GM04503 (cell line): ENCODE data around the gene CUL3.
"Not testable (repeated sequence)": the region's sequence is repeated elsewhere in the genome, so short reads cannot be mapped to it uniquely, and the experiment has no call there.

ENCODE experiments used
- DNase-seq: peaks from one replicate; pipeline ENCODE4 v3.0.0-alpha.2; 2012; ENCODE audit warnings: low read depth

Gene CUL3

DNA sequence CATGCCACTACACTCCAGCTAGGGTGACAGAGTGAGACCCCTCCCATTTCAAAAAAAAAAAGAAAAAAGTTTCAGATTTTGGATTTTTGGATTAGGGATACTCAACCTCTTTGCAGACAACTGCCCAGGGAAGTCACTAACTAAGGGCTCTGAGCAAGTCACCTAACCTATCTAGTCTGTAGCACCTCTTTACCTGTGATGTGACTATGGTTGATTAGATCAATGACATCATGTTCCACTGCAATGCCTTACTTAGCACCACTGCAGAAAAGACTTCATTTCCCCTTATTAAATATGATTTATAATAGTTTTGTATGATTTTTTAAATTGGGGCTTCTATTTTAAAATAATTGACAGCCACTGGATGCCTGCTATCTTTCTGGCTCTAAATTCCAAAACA, 41.2 kb downstream of the CUL3 start:
- no peak for DNase-seq

GRCh38 chr2:224538561-224539138, 46.5 kb downstream of the CUL3 start:
- DNase-seq = no peak

DNA sequence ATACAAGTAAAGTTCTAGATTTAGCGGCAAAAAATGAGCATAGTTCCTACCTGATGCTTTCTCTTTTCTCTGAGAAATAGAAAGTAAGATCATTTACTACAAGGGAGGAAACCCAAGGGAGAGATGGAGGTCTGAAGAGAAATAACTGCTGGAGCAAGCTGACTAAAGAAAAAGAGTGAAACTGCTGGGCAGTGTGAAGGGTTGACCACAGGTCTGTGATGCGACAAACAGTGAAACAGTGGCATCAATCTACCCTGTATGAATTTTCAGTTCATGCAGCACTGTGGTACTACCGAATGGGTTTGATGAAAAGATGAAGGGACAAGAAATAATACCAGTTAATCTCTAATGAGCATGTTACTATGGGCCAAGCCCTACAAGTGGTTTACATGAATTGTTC, 52.2 kb downstream of the CUL3 start:
- no peak for DNase-seq

- no peak for DNase-seq
Observed at GRCh38 chr2:224532441-224532840, 52.7 kb downstream of the CUL3 start.

- no peak for DNase-seq
Observed at GRCh38 chr2:224528171-224528570, 57.0 kb downstream of the CUL3 start.

DNA sequence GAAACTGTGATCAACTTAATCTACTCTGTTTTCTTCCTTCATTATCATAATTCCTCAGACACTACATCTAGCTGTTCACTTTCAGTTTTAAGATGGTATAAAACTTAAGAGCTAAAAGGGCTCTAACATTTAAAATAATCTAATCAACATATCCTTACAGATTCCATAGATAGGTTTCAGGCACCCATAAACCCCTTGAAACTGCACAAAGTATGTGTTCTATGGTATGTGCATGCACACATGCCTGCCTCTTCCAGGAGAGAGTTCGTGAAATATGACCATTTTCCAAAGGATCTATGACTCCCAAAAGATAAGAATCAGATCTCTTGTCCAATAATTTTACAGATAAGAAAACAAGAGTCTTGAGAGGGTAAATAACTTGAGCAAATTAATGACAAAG, 59.4 kb downstream of the CUL3 start:
- no peak for DNase-seq

GRCh38 chr2:224524657-224525056, 60.5 kb downstream of the CUL3 start:
- DNase-seq = no peak

DNA sequence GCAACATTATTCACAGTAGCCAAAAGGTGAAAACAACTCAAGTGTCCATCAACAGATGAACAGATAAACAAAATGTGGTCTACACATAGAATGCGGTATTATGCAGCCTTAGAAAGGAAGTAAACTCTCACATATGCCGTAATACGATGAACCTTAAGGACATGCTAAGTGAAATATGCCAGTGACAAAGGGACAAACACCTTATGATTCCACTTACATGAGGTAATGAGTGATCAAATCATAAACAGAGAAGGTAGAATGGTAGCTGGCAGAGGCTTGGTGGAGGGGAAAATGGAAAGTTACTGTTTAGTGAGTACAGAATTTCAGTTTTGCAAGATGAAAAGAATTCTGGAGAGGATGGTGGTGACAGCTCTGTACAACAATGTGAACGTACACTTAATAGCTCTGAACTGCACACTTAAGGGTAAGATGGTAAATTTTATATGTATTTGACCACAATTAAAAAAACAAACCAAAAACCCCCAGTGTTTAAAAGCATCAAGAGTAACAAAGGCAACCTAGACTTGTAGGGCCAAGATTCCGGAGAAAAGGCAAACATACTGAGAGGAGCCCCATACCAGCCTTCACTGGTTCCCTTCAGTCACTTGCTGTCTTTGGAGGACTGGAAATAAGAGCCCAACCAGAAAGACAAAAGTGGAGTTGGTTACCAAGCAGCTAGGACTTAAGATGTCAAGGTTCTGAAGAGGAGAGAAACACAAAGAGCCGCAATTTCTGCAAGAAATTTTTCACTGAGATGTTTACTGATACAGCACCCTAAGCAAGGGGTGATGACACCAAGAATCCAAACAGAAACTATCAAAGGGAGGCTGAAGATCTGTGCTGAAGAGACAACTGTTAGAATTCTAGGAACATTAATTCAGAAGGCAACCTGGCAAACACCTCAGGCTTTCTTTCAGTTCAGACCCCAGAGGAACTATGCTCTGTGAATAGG, 61.3 kb downstream of the CUL3 start:
- no peak for DNase-seq

GRCh38 chr2:224522483-224522882, 62.7 kb downstream of the CUL3 start:
- not testable (repeated sequence) for DNase-seq

DNA sequence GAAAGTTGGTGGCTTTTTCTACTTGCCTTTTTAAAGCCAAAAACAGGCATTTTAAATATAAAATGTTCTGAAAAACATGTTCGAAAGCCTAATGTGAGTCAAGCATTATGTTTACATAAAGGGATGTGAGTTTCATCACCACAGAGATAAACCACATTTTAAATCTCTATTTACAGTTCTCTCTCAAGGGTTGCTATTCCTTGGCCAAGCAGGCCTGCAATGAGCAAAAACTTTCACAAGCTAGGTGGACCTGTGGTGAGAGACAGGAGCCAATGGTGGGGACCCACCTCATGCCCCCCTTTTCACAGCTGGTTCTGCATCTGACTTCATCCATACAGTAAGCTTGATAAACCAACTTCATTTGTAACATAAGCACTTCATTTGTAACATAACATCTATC, 65.1 kb downstream of the CUL3 start:
- DNase-seq = peak; percentile 32

DNA sequence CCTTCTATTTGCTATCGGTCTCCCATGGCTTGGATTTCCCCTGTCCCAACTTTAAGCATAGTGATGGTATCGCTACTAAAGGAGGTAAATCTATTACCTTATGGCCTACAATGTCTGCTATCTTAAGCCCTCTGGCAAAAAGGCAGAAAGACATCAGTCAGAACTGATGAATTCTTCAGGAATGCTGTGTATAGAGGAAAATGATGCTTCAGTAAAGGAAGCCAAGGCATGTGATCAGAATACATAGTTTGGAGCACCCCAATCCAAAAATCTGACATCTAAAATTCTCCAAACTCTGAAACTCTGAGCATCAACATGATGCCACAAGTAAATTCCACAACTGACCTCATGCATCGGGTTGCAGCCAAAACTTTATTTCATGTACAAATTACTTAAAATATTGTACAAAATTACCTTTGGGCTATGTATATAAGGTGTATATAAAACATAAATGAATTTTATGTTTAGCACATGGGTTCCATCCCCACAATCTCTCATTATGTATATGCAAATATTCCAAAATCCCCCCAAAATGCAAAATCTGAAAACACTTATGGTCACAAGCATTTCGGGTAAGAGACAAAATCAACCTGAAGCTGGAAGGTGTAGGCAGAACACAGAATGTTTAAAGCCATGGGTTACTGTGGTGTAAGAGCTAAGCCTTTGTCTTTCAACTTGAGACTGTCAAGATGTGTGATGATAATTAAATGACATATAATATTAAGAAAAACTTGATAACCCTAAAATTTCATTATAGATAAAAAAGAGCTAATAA, 66.2 kb downstream of the CUL3 start:
- DNase-seq = peak; percentile 67

GRCh38 chr2:224517963-224518362, 67.2 kb downstream of the CUL3 start:
- no peak for DNase-seq

GRCh38 chr2:224516393-224516792, 68.8 kb downstream of the CUL3 start:
- not testable (repeated sequence) for DNase-seq

GRCh38 chr2:224513991-224514390, 71.2 kb downstream of the CUL3 start:
- no peak for DNase-seq

- no peak for DNase-seq
Observed at GRCh38 chr2:224507789-224508188, 77.4 kb downstream of the CUL3 start.

DNA sequence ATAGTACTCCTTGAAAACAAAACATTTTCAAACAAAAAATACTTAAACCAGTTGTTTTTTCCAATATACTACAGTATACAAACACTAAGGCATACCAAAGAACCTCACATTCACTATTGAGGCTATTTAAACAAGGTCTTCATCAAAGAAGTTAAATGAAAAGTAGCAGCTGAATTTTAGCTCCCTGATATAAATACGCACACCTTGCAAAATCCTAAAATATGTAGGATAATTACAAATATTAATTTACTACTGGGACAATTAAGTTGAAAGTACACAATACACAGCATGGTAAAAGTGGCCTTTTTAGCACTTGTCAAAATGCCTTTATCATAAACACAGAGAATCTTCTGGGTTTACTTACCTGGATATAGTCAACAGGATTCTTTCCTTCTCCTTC, 78.7 kb downstream of the CUL3 start:
- no peak for DNase-seq

DNA sequence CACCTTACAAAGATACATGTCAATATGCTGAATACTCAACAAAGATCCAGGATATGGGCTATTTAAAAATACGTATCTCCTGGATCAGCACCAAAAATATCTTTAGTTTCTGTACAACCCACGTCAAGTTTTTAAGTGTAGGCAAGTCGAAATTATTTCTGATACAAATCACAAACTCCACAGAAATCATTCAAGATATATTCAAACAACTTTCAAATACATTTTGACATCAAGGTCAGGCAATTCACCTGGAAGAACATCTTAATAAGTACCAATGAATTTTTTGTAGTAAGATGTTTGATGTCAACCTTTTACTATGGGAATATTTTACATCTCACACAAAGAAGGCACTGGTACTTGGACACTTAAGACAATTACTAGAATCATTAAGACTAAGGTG, 86.2 kb downstream of the CUL3 start:
- DNase-seq = no peak

DNA sequence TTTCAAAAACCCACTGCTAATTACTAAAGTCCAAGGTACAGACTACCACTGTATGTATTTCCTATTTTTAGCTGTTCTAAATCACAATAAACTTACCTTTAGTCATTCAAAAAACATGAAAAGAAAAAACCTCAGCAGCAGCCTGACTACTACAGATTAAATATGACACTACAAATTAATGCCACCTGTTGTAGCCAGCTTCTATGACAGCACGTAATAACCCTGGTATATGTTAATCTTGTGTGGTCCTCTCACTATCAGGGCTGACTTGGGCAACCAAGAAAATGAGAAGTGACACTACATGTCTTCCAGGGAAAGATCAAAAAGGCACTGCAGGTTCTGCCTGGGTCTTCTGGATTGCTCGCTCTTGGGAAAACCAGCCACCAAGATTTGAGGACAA, 92.6 kb downstream of the CUL3 start:
- no peak for DNase-seq

- DNase-seq = not testable (repeated sequence)
Observed at GRCh38 chr2:224487940-224488339, 97.2 kb downstream of the CUL3 start.

DNA sequence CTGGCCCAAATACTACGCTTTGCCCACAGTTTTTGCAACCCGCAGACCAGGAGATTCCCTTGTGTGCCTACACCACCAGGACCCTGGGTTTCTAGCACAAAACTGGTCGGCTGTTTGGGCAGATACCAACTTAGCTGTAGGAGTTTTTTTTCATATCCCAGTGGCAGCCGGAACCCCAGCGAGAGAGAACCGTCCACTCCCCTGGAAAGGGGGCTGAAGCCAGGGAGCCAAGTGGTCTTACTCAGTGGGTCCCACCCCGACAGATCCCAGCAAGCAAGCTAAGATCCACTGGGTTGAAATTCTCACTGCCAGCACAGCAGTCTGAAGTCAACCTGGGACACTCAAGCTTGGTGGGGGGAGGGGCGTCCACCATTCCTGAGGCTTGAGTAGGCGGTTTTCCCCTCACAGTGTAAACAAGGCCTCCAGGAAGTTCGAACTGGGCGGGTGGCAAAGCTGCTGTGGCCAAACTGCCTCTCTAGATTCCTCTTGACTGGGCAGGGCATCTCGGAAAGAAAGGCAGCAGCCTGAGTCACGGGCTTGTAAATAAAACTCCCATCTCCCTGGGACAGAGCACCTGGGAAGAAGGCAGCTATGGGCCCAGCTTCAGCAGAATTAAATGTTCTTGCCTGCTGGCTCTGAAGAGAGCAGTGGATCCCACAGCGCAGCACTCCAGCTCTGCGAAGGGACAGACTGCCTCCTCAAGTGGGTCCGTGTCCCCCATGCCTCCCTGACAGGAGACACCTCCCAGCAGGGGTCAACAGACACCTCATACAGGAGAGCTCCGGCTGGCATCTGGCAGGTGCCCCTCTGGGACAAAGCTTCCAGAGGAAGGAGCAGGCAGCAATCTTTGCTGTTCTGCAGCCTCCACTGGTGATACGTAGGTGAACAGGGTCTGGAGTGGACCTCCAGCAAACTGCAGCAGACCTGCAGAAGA, 99.8 kb downstream of the CUL3 start:
- peak; percentile 69 for DNase-seq

DNA sequence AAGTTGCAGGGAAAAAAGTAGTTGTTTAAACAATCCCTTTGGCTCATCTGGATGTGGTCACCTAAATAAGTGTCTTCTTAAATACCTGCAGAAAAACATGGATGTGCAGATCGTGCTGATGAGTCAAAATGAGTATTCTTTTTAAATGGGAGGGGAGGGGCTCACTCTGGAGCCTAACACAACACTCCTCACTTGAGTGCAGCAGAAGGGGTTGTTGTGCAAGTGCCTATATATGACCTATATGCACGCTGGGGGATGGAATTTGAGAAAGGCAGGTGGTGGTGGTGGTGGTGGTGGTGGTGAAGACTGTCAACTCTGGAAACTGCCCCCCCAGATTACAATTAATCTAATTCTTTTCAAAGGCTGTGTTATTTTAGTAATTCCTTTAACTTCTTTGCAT, 105.3 kb downstream of the CUL3 start:
- DNase-seq = no peak

DNA sequence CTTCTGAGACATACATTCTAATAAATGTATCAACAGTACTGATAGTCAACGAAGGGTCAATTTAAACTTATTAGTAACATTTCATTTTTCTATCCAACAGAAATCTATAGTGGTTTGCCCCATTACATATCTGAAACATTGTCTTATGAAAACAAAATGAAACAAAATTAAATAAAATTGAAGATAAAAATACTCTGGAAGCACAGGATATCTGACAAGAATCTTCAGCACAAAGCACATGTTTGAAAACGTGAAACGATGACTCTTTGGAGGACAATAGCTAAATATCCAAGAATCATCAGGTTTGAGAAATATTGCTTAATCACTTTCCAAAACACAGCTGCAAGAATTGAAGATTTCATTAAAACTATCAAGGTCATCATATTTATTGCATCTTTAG, 112.3 kb downstream of the CUL3 start:
- no peak for DNase-seq
